K562 (cell line): Measurements from ENCODE around the gene PI4K2B. TPM values are rescaled to one million over a fixed set of nuclear protein-coding genes. Genes with fewer than 3 reads are reported as not detected.

Experiments
- BRF1 ChIP-seq: IDR thresholded peaks from 3 replicates; pipeline ENCODE4 v1.6.1; 2011; ENCODE audit warnings: borderline replicate concordance, mild to moderate bottlenecking; ENCODE audit not compliant: insufficient read length; ENCODE audit errors: extremely low read depth
- CBFB ChIP-seq: sonication (generic); formaldehyde crosslinking; IDR thresholded peaks from 2 replicates; pipeline ENCODE4 v1.4.0; 2020; ENCODE audit warnings: mild to moderate bottlenecking, missing genetic modification reagents
- CC2D1A ChIP-seq: fragments of 450-650 bp; IDR thresholded peaks from 2 replicates; pipeline ENCODE4 v1.6.1; 2017; ENCODE audit warnings: mild to moderate bottlenecking
- COPS2 ChIP-seq: fragments of 450-650 bp; conservative IDR thresholded peaks from 2 replicates; pipeline ENCODE4 v1.6.1; 2016; ENCODE audit warnings: mild to moderate bottlenecking, moderate library complexity
- ELK3 ChIP-seq: fragments of 450-650 bp; formaldehyde crosslinking; IDR thresholded peaks from 2 replicates; pipeline ENCODE4 v1.4.0; 2020; ENCODE audit warnings: mild to moderate bottlenecking
- LCOR ChIP-seq: sonication (generic); formaldehyde crosslinking; IDR thresholded peaks from 2 replicates; pipeline ENCODE4 v1.8.0; 2022; ENCODE audit warnings: mild to moderate bottlenecking, missing genetic modification reagents
- MYBL2 ChIP-seq, 2 experiments: fragments of 450-650 bp in 1 of 2; sonication (generic) in 1 of 2; formaldehyde crosslinking in 1 of 2; IDR thresholded peaks; 2 replicates each; pipeline versions ENCODE4 v1.6.1 to v1.8.1; 2017 to 2022; ENCODE audit warnings: borderline replicate concordance in 1 of 2, inconsistent platforms in 1 of 2, low read depth in 1 of 2, mild to moderate bottlenecking in 1 of 2, missing genetic modification reagents in 1 of 2, moderate library complexity in 1 of 2
- NELFE ChIP-seq: IDR thresholded peaks from 2 replicates; pipeline ENCODE4 v1.6.1; 2011; ENCODE audit warnings: mild to moderate bottlenecking; ENCODE audit not compliant: insufficient read depth, insufficient read length
- ZBED1 ChIP-seq: IDR thresholded peaks from 2 replicates; pipeline ENCODE4 v1.6.1; 2014
- ZMIZ1 ChIP-seq, 2 experiments: fragments of 150-350 bp in 1 of 2; IDR thresholded peaks; 2 replicates each; pipeline ENCODE4 v1.6.1; 2012 to 2016; ENCODE audit warnings: low read depth in 2 of 2, low read length in 2 of 2, mild to moderate bottlenecking in 1 of 2, moderate library complexity in 1 of 2
- ZNF24 ChIP-seq: fragments of 450-650 bp; IDR thresholded peaks from 2 replicates; pipeline ENCODE4 v1.6.1; 2016
- ZNF778 ChIP-seq: fragments of 450-650 bp; formaldehyde crosslinking; IDR thresholded peaks from 2 replicates; pipeline ENCODE4 v1.4.0; 2020; ENCODE audit warnings: mild to moderate bottlenecking, moderate library complexity
- polyA plus RNA-seq, 8 experiments: library from polyadenylated mRNA; depleted of rRNA in 4 of 8; stranded (reverse) in 5 of 8; unstranded in 3 of 8; fragments of >200 nt; fragmentation: Nextera tagmentation in 2 of 8; fragmentation: Illumina TruSeq in 1 of 8; extraction: Ambion mirVana in 2 of 8; extraction: Trizol in 1 of 8; gene quantifications; 2 replicates each; pipeline versions ENCODE4 v1.2.1 to v1.2.3, GENCODE V29; 2011 to 2014; ENCODE audit warnings: inconsistent platforms in 1 of 8, missing spikeins in 1 of 8
- total RNA-seq, 7 experiments: library from RNA; depleted of rRNA in 6 of 7; stranded (reverse); fragments of >200 nt in 6 of 7; fragmentation: Illumina TruSeq in 2 of 7; extraction: Trizol in 2 of 7; gene quantifications; 2 replicates each; pipeline versions ENCODE4 v1.2.1 to v1.2.3, GENCODE V29; 2011 to 2021; ENCODE audit warnings: low replicate concordance in 1 of 7
- TF ChIP-seq, protein P1 (sequence below): fragments of 250-450 bp; sonication (Bioruptor Pico); IDR thresholded peaks from 2 replicates; pipeline ENCODE4 v1.8.0; 2021; ENCODE audit warnings: borderline replicate concordance, mild to moderate bottlenecking, moderate library complexity; ENCODE audit not compliant: poor library complexity, severe bottlenecking
- TF ChIP-seq, protein P2 (sequence below): IDR thresholded peaks from 2 replicates; pipeline ENCODE4 v1.6.1; 2012; ENCODE audit warnings: low read depth, low read length, improper control_type of control experiment, borderline replicate concordance
- TF ChIP-seq, protein P3 (sequence below): fragments of 450-650 bp; formaldehyde crosslinking; IDR thresholded peaks from 2 replicates; pipeline ENCODE4 v1.4.0; 2020; ENCODE audit warnings: mild to moderate bottlenecking, mixed read lengths
- TF ChIP-seq, protein P4 (sequence below): fragments of 450-650 bp; formaldehyde crosslinking; IDR thresholded peaks from 2 replicates; pipeline ENCODE4 v1.4.0; 2022; ENCODE audit warnings: missing genetic modification characterization

PI4K2B gene
- total and polyA plus RNA-seq, 9 of the 15 experiments (the other 6 are each of a cell fraction or from before 2014, with no cell fraction given): 4.5 to 21.4 (median 16.5) TPM

GRCh38 chr4:25312496-25313200, 78.8 kb downstream of the PI4K2B start, which contains the start of gene ZCCHC4 (continued):
- TF ChIP-seq, protein P1, sequence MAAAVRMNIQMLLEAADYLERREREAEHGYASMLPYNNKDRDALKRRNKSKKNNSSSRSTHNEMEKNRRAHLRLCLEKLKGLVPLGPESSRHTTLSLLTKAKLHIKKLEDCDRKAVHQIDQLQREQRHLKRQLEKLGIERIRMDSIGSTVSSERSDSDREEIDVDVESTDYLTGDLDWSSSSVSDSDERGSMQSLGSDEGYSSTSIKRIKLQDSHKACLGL (CRISPR knock-in tag): peak; percentile 71
- TF ChIP-seq ZNF778 (CRISPR knock-in tag): no peak
- TF ChIP-seq ZBED1: no peak
- peak; percentile 70; the same call in 1 of the 2 replicates for TF ChIP-seq CC2D1A
- TF ChIP-seq ELK3 (CRISPR knock-in tag): no peak
- TF ChIP-seq MYBL2 (IDR thresholded peaks at IDR 0.05; ENCODE audit: low read depth): no peak
- TF ChIP-seq MYBL2 (CRISPR knock-in tag; IDR thresholded peaks at IDR 0.05; ENCODE audit: borderline replicate concordance): no peak
- TF ChIP-seq, protein P2, sequence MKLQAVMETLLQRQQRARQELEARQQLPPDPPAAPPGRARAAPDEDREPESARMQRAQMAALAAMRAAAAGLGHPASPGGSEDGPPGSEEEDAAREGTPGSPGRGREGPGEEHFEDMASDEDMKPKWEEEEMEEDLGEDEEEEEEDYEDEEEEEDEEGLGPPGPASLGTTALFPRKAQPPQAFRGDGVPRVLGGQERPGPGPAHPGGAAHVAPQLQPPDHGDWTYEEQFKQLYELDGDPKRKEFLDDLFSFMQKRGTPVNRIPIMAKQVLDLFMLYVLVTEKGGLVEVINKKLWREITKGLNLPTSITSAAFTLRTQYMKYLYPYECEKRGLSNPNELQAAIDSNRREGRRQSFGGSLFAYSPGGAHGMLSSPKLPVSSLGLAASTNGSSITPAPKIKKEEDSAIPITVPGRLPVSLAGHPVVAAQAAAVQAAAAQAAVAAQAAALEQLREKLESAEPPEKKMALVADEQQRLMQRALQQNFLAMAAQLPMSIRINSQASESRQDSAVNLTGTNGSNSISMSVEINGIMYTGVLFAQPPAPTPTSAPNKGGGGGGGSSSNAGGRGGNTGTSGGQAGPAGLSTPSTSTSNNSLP: no peak
- no peak for TF ChIP-seq BRF1
- no peak for TF ChIP-seq CBFB (CRISPR knock-in tag)
- 0 out of 2 replicates have a peak, but pooled peaks have one; percentile 45 for TF ChIP-seq ZNF24
- TF ChIP-seq, protein P3, sequence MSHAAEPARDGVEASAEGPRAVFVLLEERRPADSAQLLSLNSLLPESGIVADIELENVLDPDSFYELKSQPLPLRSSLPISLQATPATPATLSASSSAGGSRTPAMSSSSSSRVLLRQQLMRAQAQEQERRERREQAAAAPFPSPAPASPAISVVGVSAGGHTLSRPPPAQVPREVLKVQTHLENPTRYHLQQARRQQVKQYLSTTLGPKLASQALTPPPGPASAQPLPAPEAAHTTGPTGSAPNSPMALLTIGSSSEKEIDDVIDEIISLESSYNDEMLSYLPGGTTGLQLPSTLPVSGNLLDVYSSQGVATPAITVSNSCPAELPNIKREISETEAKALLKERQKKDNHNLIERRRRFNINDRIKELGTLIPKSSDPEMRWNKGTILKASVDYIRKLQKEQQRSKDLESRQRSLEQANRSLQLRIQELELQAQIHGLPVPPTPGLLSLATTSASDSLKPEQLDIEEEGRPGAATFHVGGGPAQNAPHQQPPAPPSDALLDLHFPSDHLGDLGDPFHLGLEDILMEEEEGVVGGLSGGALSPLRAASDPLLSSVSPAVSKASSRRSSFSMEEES: no peak
- TF ChIP-seq LCOR: peak; percentile 98
- TF ChIP-seq, protein P4, sequence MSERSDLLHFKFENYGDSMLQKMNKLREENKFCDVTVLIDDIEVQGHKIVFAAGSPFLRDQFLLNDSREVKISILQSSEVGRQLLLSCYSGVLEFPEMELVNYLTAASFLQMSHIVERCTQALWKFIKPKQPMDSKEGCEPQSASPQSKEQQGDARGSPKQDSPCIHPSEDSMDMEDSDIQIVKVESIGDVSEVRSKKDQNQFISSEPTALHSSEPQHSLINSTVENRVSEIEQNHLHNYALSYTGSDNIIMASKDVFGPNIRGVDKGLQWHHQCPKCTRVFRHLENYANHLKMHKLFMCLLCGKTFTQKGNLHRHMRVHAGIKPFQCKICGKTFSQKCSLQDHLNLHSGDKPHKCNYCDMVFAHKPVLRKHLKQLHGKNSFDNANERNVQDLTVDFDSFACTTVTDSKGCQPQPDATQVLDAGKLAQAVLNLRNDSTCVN (CRISPR knock-in tag): no peak
- no peak for TF ChIP-seq COPS2
- TF ChIP-seq NELFE: no peak
- TF ChIP-seq ZMIZ1 (IDR thresholded peaks at IDR 0.05; ENCODE audit: low read depth in 2 of 2, low read length in 2 of 2): peak in 1 of 2 experiments; percentile 67; a peak in 1 of 4 replicates
